HK-2 (cell line): ENCODE measurements around the gene LAMB3.
A peak's percentile ranks its signal among the peaks of the same experiment; 100 is the strongest.

Experiments used
- DNase-seq: peaks from one replicate; pipeline ENCODE4 v3.0.0-alpha.2; 2018; ENCODE audit not compliant: unreplicated experiment

Gene LAMB3

GRCh38 chr1:209633335-209633997, 18.8 kb downstream of the LAMB3 start:
- no peak for DNase-seq

GRCh38 chr1:209630383-209631225, 21.6 kb downstream of the LAMB3 start:
- no peak for DNase-seq

DNA sequence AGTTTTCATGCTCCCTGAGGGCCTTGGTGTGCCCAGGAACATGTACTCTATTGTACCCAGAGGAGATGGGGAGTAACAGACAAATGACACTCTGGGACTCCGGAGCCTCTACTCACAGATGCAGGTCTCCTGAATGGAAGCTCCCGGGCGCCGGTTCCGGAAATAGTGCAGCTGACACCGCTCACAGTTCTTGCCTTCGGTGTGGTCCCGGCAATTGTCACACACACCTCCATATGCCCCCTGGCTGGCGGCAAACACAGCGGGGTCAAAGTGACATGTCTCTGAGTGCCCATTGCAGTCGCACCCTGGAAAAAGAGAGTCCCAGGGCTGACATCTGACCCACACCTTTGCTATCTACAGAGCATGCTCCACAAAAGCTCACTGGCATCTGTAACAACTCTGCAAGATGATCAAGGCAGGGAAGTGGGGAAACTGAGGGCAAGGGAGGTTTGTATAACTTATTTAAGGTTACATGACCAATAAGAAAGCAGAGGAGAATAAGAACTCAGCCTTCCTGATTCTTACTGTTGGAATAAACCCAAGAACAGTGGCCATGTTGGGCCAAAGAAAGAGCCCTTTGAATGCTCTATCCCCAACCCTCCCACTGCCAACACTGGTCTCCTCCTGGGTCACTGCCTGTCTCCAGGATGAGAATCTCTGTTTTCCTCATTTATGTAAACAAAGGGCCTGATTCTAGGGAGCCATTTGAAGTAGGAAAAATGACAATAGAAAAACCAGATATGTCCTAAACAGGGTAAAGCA, 22.4 kb downstream of the LAMB3 start:
- no peak for DNase-seq

- DNase-seq, result no peak
Measured at GRCh38 chr1:209628618-209629299, 23.5 kb downstream of the LAMB3 start.

- peak; percentile 92 for DNase-seq
Measured at GRCh38 chr1:209627732-209628196, 24.5 kb downstream of the LAMB3 start.

DNA sequence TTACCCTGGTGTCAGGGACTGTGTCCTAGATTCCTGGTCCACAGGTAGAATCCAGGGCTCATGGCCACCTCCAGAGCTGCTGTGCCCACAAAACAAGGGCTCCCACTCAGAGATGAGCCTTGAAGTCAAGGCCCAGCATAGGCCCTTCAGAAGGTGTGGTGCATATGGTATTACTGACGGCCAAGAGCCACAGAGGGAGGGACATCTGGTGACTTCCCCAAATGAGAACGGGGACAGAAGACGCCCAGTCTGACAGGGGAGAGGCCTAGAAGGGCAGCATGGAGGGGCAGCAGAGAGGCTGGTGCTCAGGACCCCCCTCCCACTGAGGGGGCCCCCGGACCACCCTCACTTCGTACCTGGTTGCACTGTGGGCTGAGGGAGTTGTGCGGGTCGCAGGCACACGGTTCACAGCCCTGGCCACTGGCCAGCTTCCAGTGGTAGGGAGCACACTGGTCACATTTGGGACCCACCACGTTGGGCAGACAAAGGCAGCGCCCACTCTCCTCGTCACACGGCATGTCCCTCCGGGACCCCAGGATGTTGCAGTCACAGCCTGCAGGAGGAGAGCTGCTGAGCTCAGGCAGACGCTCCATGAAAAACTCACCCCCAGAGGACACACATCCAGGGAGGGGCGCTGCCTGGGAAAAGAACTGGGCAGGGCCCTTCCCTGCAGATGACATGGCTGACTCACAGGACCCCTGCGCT, 25.0 kb downstream of the LAMB3 start:
- no peak for DNase-seq

DNA sequence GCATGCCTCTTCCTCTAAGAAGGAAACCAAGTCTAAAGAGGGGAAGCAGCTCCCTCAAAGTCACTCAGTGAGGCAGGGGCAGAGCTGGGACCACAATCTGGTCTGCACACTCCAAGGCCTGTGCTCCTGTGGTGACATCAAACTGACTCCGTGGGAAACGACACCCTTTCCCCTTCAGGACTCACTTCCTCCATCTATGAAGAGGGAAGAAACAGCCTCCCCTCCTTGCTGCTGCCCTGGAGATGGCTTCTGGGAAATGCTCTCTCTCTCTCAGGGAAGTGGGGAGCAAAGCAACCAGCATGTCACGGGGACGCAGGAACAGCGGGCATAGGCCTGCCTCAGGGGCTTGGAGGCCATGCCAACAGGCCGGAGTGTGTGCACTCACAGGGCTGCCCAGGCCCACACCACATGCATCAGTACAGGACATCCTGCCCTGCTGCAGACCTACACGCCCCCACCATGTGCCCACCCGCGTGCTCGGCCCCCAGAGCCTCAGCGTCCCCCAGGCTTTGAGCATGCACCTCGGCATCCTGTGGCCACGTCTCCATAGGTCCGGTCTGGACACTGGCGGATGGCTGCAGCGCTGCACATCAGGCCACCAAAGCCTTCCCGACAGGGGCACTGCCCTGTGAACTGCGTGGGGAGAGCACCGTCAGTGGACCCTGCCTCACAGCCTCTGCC, 25.7 kb downstream of the LAMB3 start:
- no peak for DNase-seq

GRCh38 chr1:209625791-209626285, 26.4 kb downstream of the LAMB3 start:
- DNase-seq, result no peak

- DNase-seq, result peak; percentile 70
Measured at GRCh38 chr1:209624558-209625549, 27.4 kb downstream of the LAMB3 start.

GRCh38 chr1:209622841-209623829, 29.1 kb downstream of the LAMB3 start:
- no peak for DNase-seq

DNA sequence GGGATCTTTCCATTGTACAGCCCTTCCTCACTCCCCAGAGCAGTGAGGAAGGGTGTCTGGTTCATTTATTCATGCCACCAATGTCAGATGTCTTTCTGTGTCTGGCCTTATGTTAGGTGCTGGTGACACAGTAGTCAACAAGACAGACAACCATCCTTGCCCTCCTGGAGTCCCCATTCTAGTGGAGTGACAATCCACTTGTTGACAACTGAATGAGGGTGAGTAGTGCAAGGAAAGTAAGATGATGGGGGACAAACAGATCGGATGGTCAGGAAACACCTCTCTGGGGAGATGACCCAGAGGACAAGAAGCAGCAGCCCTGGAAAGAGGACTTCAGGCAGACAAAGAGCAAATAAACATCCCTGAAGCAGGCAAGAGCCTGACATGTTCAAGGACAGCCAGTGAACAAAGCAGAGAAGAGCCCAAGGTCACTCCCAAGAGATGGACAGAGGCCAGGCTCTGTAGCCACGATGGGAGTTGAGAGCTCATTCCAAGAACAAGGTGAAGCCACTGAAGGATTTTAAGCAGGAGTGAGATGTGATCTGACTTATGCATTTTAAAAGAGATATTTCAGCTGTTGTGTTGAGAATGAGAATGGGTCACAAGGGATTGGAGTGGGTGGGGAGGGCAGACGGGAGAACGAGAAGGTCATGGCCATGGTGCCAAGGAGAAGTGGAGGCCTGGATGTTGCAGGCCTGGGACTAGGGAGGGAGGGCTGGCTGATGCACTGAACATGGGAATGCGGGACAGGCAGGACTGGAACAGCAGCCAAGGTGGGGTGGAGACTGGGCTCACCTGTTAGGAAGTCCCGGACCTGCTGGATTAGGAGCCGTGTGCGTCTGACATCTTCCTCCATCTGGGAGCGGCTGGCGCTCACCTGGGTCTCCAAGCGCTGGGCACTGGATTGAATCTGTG, 30.2 kb downstream of the LAMB3 start:
- DNase-seq, result no peak

DNA sequence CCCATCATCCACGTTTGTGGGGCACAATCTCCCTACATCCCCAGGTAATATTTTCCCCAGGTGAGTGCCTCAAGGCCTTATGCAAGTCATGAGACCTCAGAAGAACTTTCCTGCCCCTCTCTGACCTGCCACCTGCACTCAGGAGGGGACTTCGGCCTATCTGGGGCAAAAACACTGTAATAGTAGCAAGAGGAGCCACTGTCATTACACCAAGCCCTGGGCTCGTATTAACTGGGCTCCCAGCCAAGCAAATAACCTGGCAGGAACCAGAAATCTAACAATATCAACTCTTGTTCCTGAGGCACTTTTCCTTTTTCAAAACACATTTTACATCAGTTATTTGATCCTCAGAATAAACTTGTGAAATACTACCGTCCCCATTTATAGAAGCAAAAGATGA, 30.9 kb downstream of the LAMB3 start:
- no peak for DNase-seq

GRCh38 chr1:209620487-209620884, 31.7 kb downstream of the LAMB3 start:
- no peak for DNase-seq

- no peak for DNase-seq
Measured at GRCh38 chr1:209619696-209620486, 32.3 kb downstream of the LAMB3 start.

GRCh38 chr1:209618756-209619420, 33.3 kb downstream of the LAMB3 start:
- DNase-seq, result no peak
